ENCODE data around the gene FIBCD1.

The FIBCD1 gene

DNA sequence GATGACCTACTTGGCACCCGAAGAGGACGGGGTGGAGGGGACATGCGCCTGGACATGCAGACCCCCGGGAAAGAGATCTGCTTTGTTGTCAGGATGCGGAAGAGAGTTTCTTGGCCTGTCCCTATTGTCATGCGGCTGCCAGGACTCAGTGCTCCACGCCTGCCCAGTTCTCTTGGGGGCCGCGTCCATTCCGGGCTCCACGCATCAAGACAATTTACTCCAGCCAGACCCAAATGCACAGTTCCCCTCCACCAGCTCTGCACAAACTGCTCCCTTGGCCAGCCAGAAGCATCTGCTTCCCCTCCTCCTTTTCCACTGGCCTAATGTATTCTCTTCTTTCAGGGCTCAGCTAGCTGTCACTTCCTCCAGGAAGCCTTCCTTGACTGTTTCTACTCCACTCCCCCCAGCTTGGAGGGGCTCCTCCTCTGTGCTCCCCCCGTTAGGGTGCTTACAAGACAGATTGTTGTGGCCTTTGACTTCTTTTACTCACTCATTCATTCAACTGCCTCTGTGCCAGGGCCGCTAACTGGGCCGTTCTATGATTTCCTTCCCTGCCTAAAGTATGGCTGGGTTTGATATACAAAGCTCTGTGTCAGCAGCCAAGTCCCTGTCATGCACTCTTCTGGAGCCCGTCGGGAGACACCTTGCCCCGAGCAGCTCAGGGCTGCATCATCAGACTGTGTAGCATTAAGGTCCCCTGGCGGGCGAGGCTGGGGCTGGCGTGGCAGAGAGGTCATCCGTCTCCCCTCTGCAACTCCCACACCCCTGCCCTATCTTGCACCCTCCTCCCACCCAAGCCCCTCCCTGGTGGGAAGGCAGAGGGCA lies 6.6 kb downstream of the FIBCD1 start:
- TF ChIP-seq, protein P1, sequence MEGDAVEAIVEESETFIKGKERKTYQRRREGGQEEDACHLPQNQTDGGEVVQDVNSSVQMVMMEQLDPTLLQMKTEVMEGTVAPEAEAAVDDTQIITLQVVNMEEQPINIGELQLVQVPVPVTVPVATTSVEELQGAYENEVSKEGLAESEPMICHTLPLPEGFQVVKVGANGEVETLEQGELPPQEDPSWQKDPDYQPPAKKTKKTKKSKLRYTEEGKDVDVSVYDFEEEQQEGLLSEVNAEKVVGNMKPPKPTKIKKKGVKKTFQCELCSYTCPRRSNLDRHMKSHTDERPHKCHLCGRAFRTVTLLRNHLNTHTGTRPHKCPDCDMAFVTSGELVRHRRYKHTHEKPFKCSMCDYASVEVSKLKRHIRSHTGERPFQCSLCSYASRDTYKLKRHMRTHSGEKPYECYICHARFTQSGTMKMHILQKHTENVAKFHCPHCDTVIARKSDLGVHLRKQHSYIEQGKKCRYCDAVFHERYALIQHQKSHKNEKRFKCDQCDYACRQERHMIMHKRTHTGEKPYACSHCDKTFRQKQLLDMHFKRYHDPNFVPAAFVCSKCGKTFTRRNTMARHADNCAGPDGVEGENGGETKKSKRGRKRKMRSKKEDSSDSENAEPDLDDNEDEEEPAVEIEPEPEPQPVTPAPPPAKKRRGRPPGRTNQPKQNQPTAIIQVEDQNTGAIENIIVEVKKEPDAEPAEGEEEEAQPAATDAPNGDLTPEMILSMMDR (IDR thresholded peaks at IDR 0.05; ENCODE audit: low read depth, low read length, missing control alignments): no peak
- H3K4me3 ChIP-seq (replicated peaks; ENCODE audit: low read depth, low read length): no peak overlapping the region
- DNase-seq (ENCODE audit: extremely low read depth, low read depth): no peak

DNA sequence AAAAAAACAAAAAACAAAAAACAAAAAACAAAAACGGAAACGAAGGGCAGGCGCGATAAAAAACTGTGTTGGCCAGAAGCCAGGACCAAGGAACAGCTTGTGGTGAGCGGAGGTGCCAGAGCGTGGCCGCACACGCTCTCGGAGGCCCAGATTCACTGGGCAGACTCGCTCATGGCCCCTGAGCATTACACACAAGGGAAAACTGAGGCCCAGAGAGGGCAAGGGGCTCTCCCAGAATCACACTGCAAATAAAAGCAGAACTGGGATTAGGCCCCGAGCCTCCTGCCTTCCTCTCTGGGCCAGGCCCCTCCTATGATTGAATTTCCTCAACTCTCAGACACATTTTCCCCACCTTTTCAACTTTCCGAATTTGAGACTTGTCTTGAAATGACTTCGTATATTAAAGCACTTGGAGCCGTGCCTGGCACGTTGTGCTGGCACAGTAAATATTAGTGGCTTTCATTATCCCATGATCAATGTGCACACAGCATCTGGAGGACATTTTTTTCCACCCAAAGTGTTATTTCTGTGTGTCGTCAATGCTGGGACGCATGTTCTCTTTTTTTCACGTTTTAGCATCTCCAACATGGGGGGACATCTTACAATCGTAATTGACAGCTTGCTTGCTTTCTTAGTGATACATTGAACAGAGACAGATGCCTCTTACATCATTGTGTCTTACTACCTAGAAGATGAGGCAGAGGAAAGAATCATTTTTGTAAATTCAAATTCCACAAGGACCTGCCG lies 7.4 kb downstream of the FIBCD1 start:
- TF ChIP-seq, protein P1 (IDR thresholded peaks at IDR 0.05; ENCODE audit: low read depth, low read length, missing control alignments): no peak
- no peak overlapping the region for H3K4me3 ChIP-seq (replicated peaks; ENCODE audit: low read depth, low read length)
- no peak for DNase-seq (ENCODE audit: extremely low read depth, low read depth)

DNA sequence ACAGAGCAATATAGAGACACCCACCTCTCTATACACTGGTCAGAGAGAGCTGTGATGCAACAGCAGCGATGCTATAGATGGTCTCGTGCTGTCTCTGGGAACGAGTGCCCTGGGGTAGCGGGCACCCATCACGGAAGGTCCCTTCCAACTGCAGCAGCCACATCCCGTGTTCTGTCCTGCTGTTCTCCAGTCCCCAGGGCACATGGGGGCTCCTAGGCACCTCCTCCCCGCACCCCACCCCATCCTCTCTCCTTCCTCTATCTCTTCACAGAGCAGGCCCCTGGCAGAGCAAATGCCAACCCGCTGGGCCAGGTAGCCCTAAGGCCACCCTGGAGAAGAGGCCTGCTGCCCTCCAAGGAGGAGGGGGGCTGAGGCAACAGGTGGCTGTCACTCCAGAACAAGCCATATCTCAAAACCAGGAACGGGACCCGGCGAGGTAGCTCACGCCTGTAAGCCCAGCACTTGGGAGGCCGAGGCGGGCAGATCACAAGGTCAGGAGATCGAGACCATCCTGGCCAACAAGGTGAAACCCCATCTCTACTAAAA lies 8.2 kb downstream of the FIBCD1 start:
- no peak for DNase-seq (ENCODE audit: extremely low read depth, low read depth)
- TF ChIP-seq, protein P1 (IDR thresholded peaks at IDR 0.05; ENCODE audit: low read depth, low read length, missing control alignments): no peak
- no peak overlapping the region for H3K4me3 ChIP-seq (replicated peaks; ENCODE audit: low read depth, low read length)

DNA sequence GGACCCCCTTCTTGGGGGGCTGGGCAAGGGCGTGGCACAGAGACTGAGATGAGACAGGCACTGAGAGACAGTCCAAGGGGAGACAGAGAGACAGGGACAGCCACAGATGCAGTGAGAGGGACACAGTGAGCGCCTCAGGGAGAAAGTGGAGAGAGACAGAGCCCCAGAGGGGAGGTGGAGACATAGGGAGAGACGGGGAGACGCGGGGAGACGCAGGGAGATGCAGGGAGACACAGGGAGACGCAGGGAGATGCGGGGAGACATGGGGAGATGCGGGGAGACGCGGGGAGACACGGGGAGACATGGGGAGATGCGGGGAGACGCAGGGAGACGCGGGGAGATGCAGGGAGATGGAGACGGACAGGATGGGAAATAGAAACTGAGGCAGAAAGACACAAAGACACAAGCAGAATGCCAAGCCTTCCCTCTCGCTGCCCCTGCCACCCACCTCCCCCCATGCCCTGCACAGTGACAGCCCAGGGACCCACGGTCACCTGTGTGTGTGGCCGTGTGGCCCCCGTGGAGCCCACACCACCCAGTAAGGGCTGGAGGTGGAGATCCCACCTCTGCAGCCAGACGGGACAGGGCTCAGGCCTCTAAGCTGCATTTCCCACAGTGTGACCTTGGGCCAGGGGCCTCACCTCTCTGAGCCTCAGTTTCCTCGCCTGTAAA lies 8.8 kb downstream of the FIBCD1 start:
- no peak overlapping the region for H3K4me3 ChIP-seq (replicated peaks; ENCODE audit: low read depth, low read length)
- DNase-seq (ENCODE audit: extremely low read depth, low read depth): no peak
- TF ChIP-seq, protein P1 (IDR thresholded peaks at IDR 0.05; ENCODE audit: low read depth, low read length, missing control alignments): no peak

DNA sequence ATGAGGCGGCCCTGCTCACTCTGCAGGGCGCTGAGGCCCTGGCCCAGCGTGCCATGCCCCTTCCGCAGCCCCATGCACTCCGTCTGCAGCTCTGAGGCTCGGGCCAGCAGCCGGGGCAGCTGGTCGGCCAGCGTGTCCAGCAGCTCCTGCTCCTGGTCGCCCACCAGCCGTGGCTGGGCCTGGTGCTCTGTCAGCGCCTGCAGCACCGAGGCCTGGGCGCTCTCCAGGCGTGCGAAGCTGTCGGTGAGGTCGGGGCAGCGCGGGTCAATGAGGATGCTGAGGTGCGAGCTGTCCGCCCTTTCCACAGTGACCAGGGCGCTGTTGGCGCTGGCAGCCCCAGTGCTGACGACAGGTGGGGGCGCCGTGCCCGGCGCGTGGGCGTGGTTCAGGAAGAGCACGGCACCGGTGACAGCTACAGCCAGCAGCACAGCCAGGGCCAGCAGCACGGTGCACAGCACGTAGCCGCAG lies 9.4 kb downstream of the FIBCD1 start:
- H3K4me3 ChIP-seq (replicated peaks; ENCODE audit: low read depth, low read length): no peak overlapping the region
- TF ChIP-seq, protein P1 (IDR thresholded peaks at IDR 0.05; ENCODE audit: low read depth, low read length, missing control alignments): no peak
- no peak for DNase-seq (ENCODE audit: extremely low read depth, low read depth)

Measured in HFF-Myc (cell line).